ENCODE results near the gene CELF5.
"Not testable (repeated sequence)": the region's sequence is repeated elsewhere in the genome, so short reads cannot be mapped to it uniquely, and the experiment has no call there.

The CELF5 gene

DNA sequence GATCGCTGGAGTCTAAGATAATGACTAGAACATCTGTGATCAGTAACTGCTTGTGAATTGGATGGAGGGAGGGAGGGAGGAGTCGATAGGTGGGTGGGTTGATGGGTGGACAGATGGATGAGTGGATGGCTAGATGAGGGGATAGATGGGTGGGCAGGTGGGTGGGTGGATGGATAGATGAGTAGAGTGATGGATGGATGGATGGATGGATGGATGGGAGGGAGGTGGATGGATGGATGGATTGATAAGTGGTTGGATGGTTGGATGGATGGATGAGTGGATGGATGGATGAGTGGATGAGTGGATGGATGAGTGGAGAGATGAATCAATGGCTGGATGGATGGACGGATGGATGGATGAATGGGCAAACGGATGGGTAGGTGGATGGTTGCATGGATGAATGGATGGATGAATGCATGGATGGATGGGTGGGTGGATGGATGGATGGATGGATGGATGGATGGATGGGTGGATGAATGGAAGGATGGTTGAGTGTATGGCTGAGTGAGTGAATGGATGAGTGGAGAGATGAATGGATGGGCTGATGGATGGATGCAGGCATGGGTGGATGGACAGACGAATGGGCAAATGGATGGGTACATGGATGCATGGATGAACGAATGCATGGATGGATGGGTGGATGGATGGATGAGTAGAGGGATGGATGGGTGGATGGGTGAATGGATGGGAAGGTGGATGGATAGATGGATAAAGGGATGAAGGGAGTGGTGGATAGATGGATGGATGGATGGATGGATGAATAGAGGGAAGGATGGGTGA lies 97.9 kb downstream of the CELF5 start:
- DNase-seq (ENCODE audit: low read depth in 2 of 2), result no peak

GRCh38 chr19:3323026-3323425 lies 98.6 kb downstream of the CELF5 start:
- DNase-seq (ENCODE audit: low read depth in 2 of 2), result no peak

DNA sequence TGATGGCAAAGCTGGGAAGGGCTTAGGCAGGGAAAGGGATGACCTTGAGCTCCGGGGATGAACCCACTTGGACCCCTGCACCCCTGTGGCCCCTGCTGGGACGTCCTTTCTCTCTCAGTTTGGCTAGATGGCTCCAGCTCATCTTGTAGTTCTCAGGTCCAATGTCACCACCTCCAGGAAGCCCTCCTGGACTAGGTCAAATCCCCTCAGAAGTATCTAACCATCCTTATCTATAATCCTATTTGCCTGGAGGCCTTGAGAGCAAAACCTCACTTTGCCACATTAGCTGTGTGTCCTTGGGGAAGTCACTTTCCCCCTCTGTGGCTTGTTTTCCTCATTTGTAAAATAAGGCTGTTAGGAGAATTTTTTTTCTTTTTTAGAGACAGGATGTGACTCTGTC lies 99.2 kb downstream of the CELF5 start:
- DNase-seq (ENCODE audit: low read depth in 2 of 2), result no peak

DNA sequence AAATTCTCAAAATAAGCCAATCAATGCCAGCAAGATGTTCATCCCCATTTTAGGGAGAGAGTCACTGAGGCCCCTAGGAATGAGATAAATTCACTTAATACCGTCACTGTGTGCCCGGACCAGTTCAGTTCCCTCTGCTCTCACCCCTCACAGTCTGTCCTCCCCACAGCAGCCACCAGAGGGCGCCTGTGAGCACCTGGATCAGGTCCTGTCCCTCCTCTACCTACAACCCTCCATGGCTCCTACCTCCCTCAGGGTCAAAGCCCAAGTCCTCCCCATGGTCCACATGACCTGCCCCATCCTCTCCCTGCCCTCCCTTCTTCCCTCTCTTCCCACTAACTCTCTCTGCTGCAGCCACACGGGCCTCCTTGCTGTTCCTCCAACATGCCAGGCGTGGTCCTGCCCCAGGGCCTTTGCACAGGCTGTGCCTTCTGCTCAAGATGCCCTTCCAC lies 100.0 kb downstream of the CELF5 start:
- DNase-seq (ENCODE audit: low read depth in 2 of 2), result peak; percentile 68 to 82

- DNase-seq (ENCODE audit: low read depth in 2 of 2), result no peak
These were observed 101.0 kb downstream of the CELF5 start for GRCh38 chr19:3325451-3325850.

DNA sequence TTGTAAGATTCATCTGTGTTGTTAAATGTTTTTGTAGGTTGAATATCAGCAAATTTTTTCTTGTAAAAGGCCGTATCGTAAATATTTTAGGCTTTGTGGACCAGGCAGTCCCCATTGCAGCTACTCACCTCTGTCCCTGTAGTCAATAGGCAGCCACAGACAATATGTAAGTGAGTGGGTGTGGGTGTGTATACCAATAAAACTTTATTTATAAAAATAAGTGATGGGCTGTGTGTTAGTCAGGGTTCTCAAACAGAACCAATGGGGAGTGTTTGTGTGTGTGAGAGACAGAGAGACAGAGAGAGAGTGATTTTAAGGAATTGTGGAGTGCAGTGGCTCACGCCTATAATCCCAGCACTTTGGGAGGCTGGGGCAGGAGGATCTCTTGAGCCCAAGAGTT lies 104.3 kb downstream of the CELF5 start:
- DNase-seq (ENCODE audit: low read depth in 2 of 2), result no peak

DNA sequence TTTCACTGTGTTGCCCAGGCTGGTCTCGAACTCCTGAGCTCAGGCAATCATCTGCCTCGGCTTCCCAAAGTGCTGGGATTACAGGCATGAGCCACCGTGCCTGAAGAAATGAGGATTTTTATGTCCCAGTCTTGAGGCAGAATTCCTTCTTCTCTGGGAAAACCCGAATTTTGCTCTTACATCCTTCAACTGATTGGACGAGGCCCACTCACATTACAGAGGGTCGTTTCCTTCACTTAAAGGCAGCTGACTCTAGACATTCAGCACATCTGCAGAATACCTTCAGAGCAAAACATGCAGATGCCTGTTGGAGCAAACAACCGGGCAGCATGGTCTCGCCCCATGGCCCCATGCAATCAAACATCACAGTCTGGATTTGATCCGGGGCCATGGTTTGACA lies 105.6 kb downstream of the CELF5 start:
- no peak for DNase-seq (ENCODE audit: low read depth in 2 of 2)

DNA sequence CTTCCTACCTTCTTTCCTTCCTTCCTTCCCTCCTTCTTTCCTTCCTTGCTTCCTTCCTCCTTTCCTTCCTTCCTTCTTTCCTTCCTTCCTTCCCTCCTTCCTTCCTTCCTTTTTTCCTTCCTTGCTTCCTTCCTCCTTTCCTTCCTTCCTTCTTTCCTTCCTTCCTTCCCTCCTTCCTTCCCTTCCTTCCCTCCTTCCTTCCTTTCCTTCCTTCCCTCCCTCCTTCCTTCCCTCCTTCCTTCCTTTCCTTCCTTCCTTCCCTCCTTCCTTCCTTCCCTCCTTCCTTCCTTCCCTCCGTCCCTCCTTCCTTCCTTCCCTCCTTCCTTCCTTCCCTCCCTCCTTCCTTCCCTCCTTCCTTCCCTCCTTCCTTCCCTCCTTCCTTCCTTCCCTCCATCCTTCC lies 107.8 kb downstream of the CELF5 start:
- DNase-seq (ENCODE audit: low read depth in 2 of 2), result not testable (repeated sequence)

DNA sequence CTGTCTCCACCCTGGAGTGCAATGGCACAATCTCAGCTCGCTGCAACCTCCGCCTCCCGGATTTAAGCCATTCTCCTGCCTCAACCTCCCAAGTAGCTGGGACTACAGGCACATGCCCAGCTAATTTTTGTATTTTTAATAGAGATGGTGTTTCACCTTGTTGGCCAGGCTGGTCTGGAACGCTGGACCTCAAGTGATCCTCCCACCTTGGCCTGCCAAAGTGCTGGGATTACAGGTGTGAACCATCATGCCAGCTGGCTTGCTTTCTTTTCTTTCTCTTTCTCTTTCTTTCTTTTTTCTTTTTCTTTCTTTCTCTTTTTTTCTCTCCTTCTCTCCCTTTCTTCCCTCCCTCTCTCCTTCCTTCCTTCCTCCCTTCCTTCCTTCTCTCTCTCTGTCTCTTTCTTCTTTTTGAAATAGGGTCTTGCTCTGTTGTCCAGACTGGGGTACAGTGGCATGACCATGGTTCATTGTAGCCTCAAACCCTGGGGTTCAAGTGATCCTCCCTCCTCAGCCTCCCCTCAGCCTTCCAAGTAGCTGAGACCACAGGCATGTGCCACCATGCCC lies 108.6 kb downstream of the CELF5 start:
- no peak for DNase-seq (ENCODE audit: low read depth in 2 of 2)

DNA sequence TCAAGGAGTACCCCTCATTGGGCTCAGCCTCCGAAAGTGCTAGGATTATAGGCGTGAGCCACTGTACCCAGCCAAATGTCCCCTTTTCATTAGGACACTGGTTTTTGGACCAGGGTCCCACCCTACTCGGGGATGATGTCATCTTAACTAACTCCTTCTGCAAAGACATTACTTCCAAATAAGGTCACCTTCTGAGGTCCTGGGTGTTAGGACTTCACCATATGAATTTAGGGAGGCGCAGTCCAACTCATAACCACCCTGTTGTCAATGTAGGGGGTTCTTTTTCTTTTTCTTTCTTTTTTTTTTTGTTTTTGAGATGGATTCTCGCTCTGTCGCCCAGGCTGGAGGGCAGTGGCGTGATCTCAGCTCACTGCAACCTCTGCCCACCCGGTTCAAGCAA lies 109.2 kb downstream of the CELF5 start:
- no peak for DNase-seq (ENCODE audit: low read depth in 2 of 2)

DNA sequence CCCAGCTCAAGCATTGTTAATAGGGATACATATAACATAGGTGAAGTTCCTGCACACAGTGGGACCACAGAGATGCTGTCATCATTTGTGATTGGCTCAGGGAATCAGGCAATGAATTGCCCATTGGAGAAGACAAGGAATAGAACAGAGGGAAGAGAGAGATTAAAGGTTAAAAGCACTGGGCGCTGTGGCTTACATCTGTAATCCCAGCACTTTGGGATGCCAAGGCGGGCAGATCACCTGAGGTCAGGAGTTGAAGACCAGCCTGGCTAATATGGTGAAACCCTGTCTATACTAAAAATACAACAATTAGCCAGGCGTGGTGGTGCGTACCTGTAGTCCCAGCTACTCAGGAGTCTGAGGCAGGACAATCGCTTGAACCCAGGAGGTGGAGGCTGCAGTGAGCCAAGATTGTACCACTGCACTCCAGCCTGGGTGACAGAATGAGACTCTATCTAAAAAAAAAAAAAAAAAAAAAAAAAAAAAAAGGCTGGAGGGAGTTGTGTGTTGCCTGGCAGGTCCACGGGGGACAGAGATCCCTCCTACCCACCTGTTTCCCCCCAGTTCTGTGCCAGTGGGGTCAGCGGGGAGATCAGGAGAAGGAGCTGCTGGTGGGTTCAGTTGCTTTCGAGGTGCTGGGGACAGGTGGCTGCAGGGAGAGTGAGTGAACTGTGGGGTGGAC lies 110.4 kb downstream of the CELF5 start:
- DNase-seq (ENCODE audit: low read depth in 2 of 2), result not testable (repeated sequence)

DNA sequence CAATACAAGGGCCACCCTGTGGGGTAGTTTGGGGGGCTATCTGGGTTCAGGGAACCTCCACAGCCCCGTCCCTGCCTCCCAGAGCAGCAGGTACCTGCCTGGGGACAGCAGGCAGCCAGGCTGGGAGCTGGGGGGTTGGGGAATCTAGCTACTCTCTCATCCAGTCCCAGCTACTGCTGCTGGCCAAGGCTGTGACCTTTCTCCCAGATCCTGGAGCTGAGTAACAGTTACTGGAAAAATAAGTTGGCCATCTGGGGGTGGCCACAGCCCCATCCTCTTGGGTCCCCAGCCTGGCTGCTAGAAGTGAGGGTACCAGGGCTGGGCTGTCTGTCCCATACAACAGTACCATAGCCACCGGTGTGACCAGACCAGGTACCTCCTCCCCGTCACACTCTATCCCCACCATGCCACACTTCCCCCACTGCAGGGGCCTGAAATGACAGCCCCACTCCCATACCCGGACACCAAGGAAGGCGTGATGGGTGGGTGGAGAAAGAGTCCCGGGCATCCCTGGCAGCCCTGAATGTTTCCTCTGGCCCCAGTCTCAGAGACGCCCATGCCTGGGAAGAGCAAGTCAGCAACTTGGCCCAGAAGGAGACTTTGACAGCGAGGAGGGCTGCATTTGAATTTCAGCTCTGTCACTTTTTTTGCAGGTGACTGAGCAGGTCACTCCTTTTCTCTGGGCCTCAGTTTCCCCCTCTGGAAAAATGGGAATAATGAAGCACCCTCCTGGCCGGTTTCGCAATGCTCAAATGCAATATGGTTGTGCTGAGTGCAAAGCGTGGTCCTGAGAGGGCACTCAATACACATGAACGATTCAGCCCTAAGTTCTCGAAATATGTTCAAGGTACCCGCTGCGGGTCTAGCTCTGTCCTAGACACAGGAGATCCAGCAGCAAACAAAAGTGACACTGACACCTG lies 111.2 kb downstream of the CELF5 start:
- no peak for DNase-seq (ENCODE audit: low read depth in 2 of 2)

GRCh38 chr19:3336351-3336679 lies 111.9 kb downstream of the CELF5 start:
- DNase-seq (ENCODE audit: low read depth in 2 of 2), result no peak

DNA sequence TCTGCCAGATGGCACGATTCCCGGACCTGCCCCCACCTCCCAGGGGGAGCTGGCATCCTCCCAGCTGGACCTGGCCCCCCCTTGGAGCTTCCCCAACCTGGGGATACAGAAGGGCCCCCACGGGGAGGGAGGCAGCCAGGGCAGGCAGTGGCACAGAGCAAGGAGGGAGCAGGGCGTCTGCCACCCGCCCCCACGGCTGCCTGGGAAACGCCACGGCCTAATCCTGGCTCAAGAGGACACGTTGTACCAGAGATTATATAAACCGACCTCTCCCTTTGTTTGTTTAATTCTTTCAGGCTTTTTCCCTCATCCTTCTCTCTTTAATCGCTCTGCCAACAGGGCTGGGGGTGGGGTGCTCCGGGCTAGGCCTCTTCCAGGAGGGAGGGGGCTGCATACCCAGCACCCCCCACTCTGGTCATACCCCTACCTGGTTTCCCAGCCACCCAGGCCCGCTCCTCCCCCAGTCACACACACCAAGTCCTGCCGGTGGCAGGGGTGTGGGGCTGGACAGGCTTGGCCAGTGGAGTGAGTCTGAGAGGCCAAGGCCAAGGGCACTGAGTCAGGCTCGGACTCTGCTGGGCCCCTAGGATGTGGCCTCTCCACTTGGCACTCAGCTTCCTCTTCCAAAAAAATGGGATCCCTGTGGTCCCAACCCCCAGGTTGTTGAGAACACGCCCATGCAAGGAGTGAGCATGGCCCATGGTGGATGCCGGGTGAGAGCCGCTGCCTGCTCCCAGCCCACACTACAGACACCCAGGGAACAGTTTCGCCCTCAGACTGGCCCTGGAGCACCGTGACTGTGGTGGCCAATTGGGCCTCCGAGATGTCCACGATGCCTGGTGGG lies 112.4 kb downstream of the CELF5 start:
- no peak for DNase-seq (ENCODE audit: low read depth in 2 of 2)

DNA sequence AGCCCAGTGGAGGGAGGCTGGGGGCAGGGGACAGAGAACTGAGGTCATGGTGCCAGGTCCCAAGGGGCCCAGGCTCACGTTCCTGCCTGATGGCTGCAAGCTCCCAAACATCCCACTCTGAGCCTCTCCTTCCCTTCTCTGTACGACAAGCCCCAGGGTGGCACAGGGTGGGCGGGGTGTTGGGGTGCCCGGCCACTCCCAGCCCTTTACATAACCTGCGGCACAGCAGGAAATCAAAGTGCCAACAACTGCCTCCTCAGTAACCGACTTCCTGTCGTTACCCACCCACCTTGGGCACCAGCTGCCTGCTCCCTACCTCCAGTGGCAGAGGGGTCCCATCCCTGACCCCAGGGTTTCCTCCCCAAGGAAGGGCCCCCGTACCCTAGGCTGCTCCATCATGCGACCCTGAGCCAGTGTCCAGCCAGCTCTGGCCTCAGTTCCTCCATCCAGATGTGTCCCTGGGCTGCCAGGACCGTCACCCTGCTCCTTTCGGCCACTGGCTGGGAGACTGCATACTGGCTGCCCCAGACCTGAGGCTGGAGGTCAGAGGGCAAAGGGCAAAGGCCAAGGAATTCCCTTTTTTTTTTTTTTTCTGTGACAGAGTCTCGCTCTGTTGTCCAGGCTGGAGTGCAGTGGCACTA lies 114.2 kb downstream of the CELF5 start:
- DNase-seq (ENCODE audit: low read depth in 2 of 2), result peak in 1 of 2 donors; percentile 18

GRCh38 chr19:3340340-3340739 lies 115.9 kb downstream of the CELF5 start:
- DNase-seq (ENCODE audit: low read depth in 2 of 2), result no peak

DNA sequence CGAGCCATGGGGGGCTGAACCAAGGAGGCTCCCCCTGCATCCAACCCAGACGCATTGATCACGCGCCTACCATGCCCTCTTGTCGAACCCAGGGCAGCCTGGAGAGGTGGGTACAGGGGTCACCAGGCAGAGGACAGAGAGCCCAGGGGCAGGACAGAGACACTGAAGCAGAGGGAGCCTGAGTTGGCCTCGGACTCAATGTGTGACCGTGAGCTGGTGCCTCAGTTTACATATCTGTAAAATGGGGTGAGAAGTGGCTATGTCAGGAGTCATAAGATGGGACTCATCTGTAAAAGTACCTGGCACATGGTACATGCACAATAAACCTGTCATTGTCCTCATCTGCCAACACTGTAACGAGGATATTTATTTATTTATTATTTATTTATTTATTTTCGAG lies 117.8 kb downstream of the CELF5 start:
- DNase-seq (ENCODE audit: low read depth in 2 of 2), result no peak

DNA sequence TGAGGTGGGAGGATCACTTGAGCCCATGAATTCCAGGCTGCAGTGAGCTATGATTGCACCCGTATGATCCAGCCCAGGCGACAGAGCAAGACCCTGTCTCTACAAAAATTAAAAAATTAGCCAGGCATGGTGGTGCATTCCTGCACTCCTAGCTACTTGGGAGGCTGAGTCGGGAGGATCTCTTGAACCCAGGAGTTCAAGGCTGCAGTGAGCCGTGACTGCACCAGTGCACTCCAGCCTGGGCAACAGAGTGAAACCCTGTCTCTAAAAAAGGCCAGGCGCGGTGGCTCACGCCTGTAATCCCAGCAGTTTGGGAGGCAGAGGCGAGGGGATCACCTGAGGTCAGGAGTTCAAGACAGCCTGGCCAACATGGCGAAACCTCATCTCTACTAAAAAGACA lies 118.5 kb downstream of the CELF5 start:
- DNase-seq (ENCODE audit: low read depth in 2 of 2), result not testable (repeated sequence)

DNA sequence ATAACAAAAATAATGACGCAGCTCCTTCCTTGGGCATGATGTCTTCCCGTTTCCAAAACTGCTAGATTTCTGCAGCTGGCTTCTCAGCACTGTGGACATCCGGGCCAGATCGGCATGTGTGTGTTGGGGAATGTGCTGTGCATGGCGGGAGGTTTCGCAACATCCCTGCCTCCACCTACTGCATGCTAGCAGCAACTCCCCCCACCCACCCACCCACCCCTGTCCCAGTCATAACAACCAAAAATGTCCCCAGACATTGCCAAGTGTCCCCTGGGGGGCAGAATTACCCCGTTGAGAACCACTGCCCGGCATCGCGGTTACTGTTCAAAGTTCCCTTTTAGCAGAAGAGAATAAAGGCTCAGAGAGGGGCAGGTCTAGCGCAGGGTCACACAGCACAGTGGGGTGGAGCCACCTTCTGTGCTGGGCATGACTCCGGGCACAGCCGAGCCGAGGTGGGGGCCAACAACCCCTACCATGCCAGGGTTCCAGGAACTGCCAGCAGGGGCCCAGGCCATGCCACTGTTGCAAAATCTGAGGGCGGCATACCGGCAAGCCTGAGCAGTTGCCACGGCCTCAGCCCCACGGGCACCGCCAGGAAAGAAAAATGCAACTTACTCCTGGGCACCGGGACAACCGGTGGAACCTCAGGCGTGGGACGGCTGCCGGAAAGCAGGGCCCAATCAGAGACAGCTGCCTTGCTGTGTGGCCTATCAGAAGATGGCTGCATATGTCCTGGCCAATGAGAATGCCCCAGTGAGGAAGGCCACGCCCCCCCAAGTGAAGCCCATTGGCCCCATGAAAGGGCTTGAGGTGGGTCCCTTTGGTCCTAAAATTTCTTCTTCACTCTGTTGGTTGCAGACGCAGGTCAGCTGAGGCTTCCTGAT lies 119.4 kb downstream of the CELF5 start:
- no peak for DNase-seq (ENCODE audit: low read depth in 2 of 2)
